Stimulated activated CD4-positive, alpha-beta T cell treated with anti-CD3 and anti-CD28 coated beads, TNF-alpha, amount 100 ng/mL, for 1 hour (primary cell): ENCODE results near the gene SCN10A.

Source experiments
- DNase-seq, 3 donors: peaks; one replicate each; pipeline ENCODE4 v3.0.0-alpha.2; 2020; ENCODE audit warnings: low read depth in 3 of 3, low spot score in 1 of 3

Gene SCN10A

GRCh38 chr3:38782148-38782547, 33.9 kb downstream of the SCN10A start:
- DNase-seq, result no peak

- no peak for DNase-seq
These were observed 42.5 kb downstream of the SCN10A start for GRCh38 chr3:38773528-38773927.

GRCh38 chr3:38763569-38763968, 52.4 kb downstream of the SCN10A start:
- no peak for DNase-seq

GRCh38 chr3:38758557-38758956, 57.5 kb downstream of the SCN10A start:
- no peak for DNase-seq

- DNase-seq, result no peak
These were observed 58.3 kb downstream of the SCN10A start for GRCh38 chr3:38757721-38758120.

- no peak for DNase-seq
These were observed 59.1 kb downstream of the SCN10A start for GRCh38 chr3:38756892-38757291.

- DNase-seq, result no peak
These were observed 60.9 kb downstream of the SCN10A start for GRCh38 chr3:38755130-38755529.

- DNase-seq, result no peak
These were observed 69.4 kb downstream of the SCN10A start for GRCh38 chr3:38746641-38747040.

- no peak for DNase-seq
These were observed 73.0 kb downstream of the SCN10A start for GRCh38 chr3:38743043-38743442.

- DNase-seq, result no peak
These were observed 73.5 kb downstream of the SCN10A start for GRCh38 chr3:38742550-38742949.

GRCh38 chr3:38740537-38740936, 75.5 kb downstream of the SCN10A start:
- no peak for DNase-seq

- no peak for DNase-seq
These were observed 76.1 kb downstream of the SCN10A start for GRCh38 chr3:38739931-38740330.

GRCh38 chr3:38739396-38739689, 76.7 kb downstream of the SCN10A start:
- DNase-seq, result no peak

- DNase-seq, result no peak
These were observed 77.2 kb downstream of the SCN10A start for GRCh38 chr3:38738630-38739395.

GRCh38 chr3:38731522-38731921, 84.5 kb downstream of the SCN10A start:
- no peak for DNase-seq

- no peak for DNase-seq
These were observed 85.7 kb downstream of the SCN10A start for GRCh38 chr3:38730281-38730680.

GRCh38 chr3:38728008-38728407, 88.0 kb downstream of the SCN10A start:
- no peak for DNase-seq

- DNase-seq, result no peak
These were observed 89.3 kb downstream of the SCN10A start for GRCh38 chr3:38726751-38727150.

GRCh38 chr3:38725726-38726419, 90.1 kb downstream of the SCN10A start:
- no peak for DNase-seq

GRCh38 chr3:38724392-38724736, 91.7 kb downstream of the SCN10A start:
- no peak for DNase-seq

GRCh38 chr3:38723569-38724391, 92.2 kb downstream of the SCN10A start:
- no peak for DNase-seq
